ENCODE data around the gene GLRA3. TPM values are rescaled to one million over a fixed set of nuclear protein-coding genes. Genes with fewer than 3 reads are reported as not detected.

GLRA3 gene
- total and polyA plus RNA-seq, 2 experiments from 2014 or later: 0.03 to 0.19 TPM

- TF ChIP-seq ZNF462 (CRISPR knock-in tag; IDR thresholded peaks at IDR 0.05) (no peak), CREB1 (CRISPR knock-in tag; IDR thresholded peaks at IDR 0.05; ENCODE audit: low read depth) (no peak)
These were observed 154.7 kb downstream of the GLRA3 start (continued) for GRCh38 chr4:174674305-174674840.

GRCh38 chr4:174673865-174674264, 155.2 kb downstream of the GLRA3 start:
- Histone ChIP-seq H3K27ac (ENCODE audit: low read depth) (no peak overlapping the region), H3K79me2 (replicated peaks; ENCODE audit: insufficient read depth) (no peaks in the 10 kb centered on the region), H3F3A (replicated peaks; ENCODE audit: low read depth) (no peaks in the 10 kb centered on the region), H3K27me3 (ENCODE audit: insufficient read depth) (no peaks in the 10 kb centered on the region), H3K4me3 (no peak overlapping the region), H2AFZ (peak overlapping the region; percentile 64; the same call in 1 of the 2 replicates), H3K9me2 (ENCODE audit: insufficient read depth) (no peaks in the 10 kb centered on the region), H3K4me2 (0 out of 2 replicates have a peak overlapping the region, but pooled peaks have one; percentile 39), H4K20me1 (replicated peaks; ENCODE audit: insufficient read depth) (no peaks in the 10 kb centered on the region), H3K4me1 (ENCODE audit: insufficient read depth) (peaks cover 7% of the 10 kb centered on the region; the same call in 1 of the 2 replicates), H3K36me3 (ENCODE audit: insufficient read depth) (no peaks in the 10 kb centered on the region)
- Mint-ChIP-seq H3K27ac (peak overlapping the region; percentile 17), H3K4me1 (peaks cover 10% of the 10 kb centered on the region), H3K4me3 (no peak overlapping the region), H3K36me3 (ENCODE audit: low read depth) (no peaks in the 10 kb centered on the region), H3K9me3 (no peaks in the 10 kb centered on the region), H3K27me3 (ENCODE audit: insufficient read depth, low read depth, poor library complexity) (no peaks in the 10 kb centered on the region)
- ATAC-seq (no peak), DNase-seq (ENCODE audit: low spot score) (no peak)
- TF ChIP-seq CREB1 (CRISPR knock-in tag; IDR thresholded peaks at IDR 0.05; ENCODE audit: low read depth) (no peak), ETS1 (IDR thresholded peaks at IDR 0.05) (no peak), EZH2 (IDR thresholded peaks at IDR 0.05; ENCODE audit: low read depth, unreplicated experiment) (no peak), POLR2AphosphoS5 (IDR thresholded peaks at IDR 0.05; ENCODE audit: low read depth) (no peak), REST (IDR thresholded peaks at IDR 0.05; ENCODE audit: unreplicated experiment) (no peak)

Data from GM23338 (cell line).